DND-41 (cell line): Measurements from ENCODE around the gene CFAP410.

Experiments used
- CTCF ChIP-seq: IDR thresholded peaks from 2 replicates; pipeline ENCODE4 v1.5.1; 2012; ENCODE audit warnings: borderline replicate concordance, low read length, moderate library complexity, mild to moderate bottlenecking; ENCODE audit not compliant: poor library complexity, severe bottlenecking; ENCODE audit errors: extremely low read depth
- EZH2 ChIP-seq: IDR thresholded peaks from 3 replicates; pipeline ENCODE4 v1.6.1; 2012; ENCODE audit warnings: borderline replicate concordance, low read depth, mild to moderate bottlenecking, moderate library complexity, low read length, inconsistent platforms; ENCODE audit not compliant: severe bottlenecking

GRCh38 chr21:44291078-44291935 is 47.9 kb downstream of the CFAP410 start:
- TF ChIP-seq CTCF = no peak
- no peak for TF ChIP-seq EZH2
